Large intestine (tissue), 3 donors: Measurements from ENCODE around the gene MADCAM1. TPM values are rescaled to one million over a fixed set of nuclear protein-coding genes. Genes with fewer than 3 reads are reported as not detected.

ENCODE experiments used
- DNase-seq, 2 donors: peaks; one replicate each; pipeline versions ENCODE4 v3.0.0 to v3.0.0-alpha.2; 2013
- H3K27ac ChIP-seq: one replicate; pipeline ENCODE4 v1.5.1; 2013; ENCODE audit warnings: low read length
- H3K27me3 ChIP-seq: 2 replicates; pipeline ENCODE4 v1.6.1; 2013; ENCODE audit warnings: low read length; ENCODE audit not compliant: control insufficient read depth, insufficient read depth
- H3K36me3 ChIP-seq: 2 replicates; pipeline ENCODE4 v1.6.1; 2013; ENCODE audit warnings: low read length; ENCODE audit not compliant: control insufficient read depth, insufficient read depth
- H3K4me1 ChIP-seq: one replicate; pipeline ENCODE4 v1.6.1; 2013; ENCODE audit warnings: low read length; ENCODE audit not compliant: control insufficient read depth, insufficient read depth
- H3K4me3 ChIP-seq: one replicate; pipeline ENCODE4 v1.5.1; 2013; ENCODE audit warnings: low read length
- H3K9me3 ChIP-seq: one replicate; pipeline ENCODE4 v1.6.1; 2013; ENCODE audit warnings: mild to moderate bottlenecking, low read depth, low read length, moderate library complexity; ENCODE audit not compliant: control insufficient read depth
- WGBS: methylation state at CpG from one replicate; pipeline ENCODE4 v1.1.5; 2013; ENCODE audit warnings: low lambda C conversion rate; ENCODE audit not compliant: insufficient coverage; 5-methylcytosine and 5-hydroxymethylcytosine counted together
- polyA plus RNA-seq: library from polyadenylated mRNA; unstranded; fragments of 120-200 nt; gene quantifications from one replicate; pipeline ENCODE4 v1.2.1, GENCODE V29; 2013

MADCAM1 gene
- polyA plus RNA-seq, 1 donor, result 10.7 TPM

- Histone ChIP-seq H3K4me3 (no peak within 1 kb of the TSS), H3K27ac (no peak within 1 kb of the TSS), H3K36me3 (peaks cover 31% of the 10 kb centered on the region), H3K9me3 (peaks cover 4% of the 10 kb centered on the region), H3K27me3 (no peaks in the 10 kb centered on the region), H3K4me1 (no peaks in the 10 kb centered on the region)
- DNase-seq, result no peak
- no CpG with 5 or more reads among the region's 31 CpGs for WGBS
These were observed 47.8 kb downstream of the MADCAM1 start, which contains the start of gene GZMM for GRCh38 chr19:543910-544608. TSS of gene GZMM (plus strand) at chr19:544053. CDS start at chr19:544072, 19 bp downstream.

GRCh38 chr19:547117-547516 lies 50.8 kb downstream of the MADCAM1 start:
- no peak overlapping the region for H3K4me3 ChIP-seq
- no peak for DNase-seq
- no CpG with 5 or more reads among the region's 15 CpGs for WGBS
- peaks cover 8% of the 10 kb centered on the region for H3K36me3 ChIP-seq
- H3K4me1 ChIP-seq, result no peaks in the 10 kb centered on the region
- H3K9me3 ChIP-seq, result peaks cover 13% of the 10 kb centered on the region
- H3K27me3 ChIP-seq, result peaks cover 3% of the 10 kb centered on the region
- no peak overlapping the region for H3K27ac ChIP-seq

GRCh38 chr19:547836-548720 lies 51.8 kb downstream of the MADCAM1 start:
- DNase-seq, result no peak
- WGBS, result no CpG with 5 or more reads among the region's 26 CpGs
- Histone ChIP-seq H3K27me3 (peaks cover 3% of the 10 kb centered on the region), H3K27ac (no peak overlapping the region), H3K36me3 (peaks cover 2% of the 10 kb centered on the region), H3K4me3 (no peak overlapping the region), H3K4me1 (no peaks in the 10 kb centered on the region), H3K9me3 (peaks cover 17% of the 10 kb centered on the region)

- H3K9me3 ChIP-seq, result peaks cover 17% of the 10 kb centered on the region
- no peak overlapping the region for H3K4me3 ChIP-seq
- no peak overlapping the region for H3K27ac ChIP-seq
- DNase-seq, result no peak
- no peaks in the 10 kb centered on the region for H3K36me3 ChIP-seq
- H3K27me3 ChIP-seq, result peaks cover 3% of the 10 kb centered on the region
- H3K4me1 ChIP-seq, result no peaks in the 10 kb centered on the region
- no CpG with 5 or more reads among the region's 52 CpGs for WGBS
These were observed 52.9 kb downstream of the MADCAM1 start for GRCh38 chr19:548886-549830.

- peaks cover 2% of the 10 kb centered on the region for H3K4me1 ChIP-seq
- no peak for DNase-seq
- WGBS, result 75% methylated on average over 5 of the region's 20 CpGs
- peaks cover 8% of the 10 kb centered on the region for H3K9me3 ChIP-seq
- no peak overlapping the region for H3K4me3 ChIP-seq
- H3K27me3 ChIP-seq, result peaks cover 3% of the 10 kb centered on the region
- H3K27ac ChIP-seq, result no peak overlapping the region
- no peaks in the 10 kb centered on the region for H3K36me3 ChIP-seq
These were observed 58.5 kb downstream of the MADCAM1 start for GRCh38 chr19:554817-555216.

Other genes with a start within 250 kb of the MADCAM1 start
- 1.6 TPM for gene PLPP2, start 205.1 kb upstream of the MADCAM1 start, polyA plus RNA-seq
- 21.0 TPM for gene MIER2, start 151.7 kb upstream of the MADCAM1 start, polyA plus RNA-seq
- gene C2CD4C, start 87.3 kb upstream of the MADCAM1 start, polyA plus RNA-seq, result 3.0 TPM
- 48.2 TPM for gene SHC2, start 35.5 kb upstream of the MADCAM1 start, polyA plus RNA-seq
- 16.2 TPM for gene TPGS1, start 11.0 kb downstream of the MADCAM1 start, polyA plus RNA-seq
- 69.8 TPM for gene CDC34, start 35.3 kb downstream of the MADCAM1 start, polyA plus RNA-seq
- gene GZMM, start 47.6 kb downstream of the MADCAM1 start, polyA plus RNA-seq, result 2.0 TPM
- 388 TPM for gene BSG, start 76.1 kb downstream of the MADCAM1 start, polyA plus RNA-seq
- gene HCN2, start 93.4 kb downstream of the MADCAM1 start, polyA plus RNA-seq, result 0.76 TPM
- gene POLRMT, start 137.1 kb downstream of the MADCAM1 start, polyA plus RNA-seq, result 62.1 TPM
- 0.24 TPM for gene FGF22, start 143.4 kb downstream of the MADCAM1 start, polyA plus RNA-seq
- 41.4 TPM for gene RNF126, start 166.7 kb downstream of the MADCAM1 start, polyA plus RNA-seq
- 32.9 TPM for gene FSTL3, start 179.9 kb downstream of the MADCAM1 start, polyA plus RNA-seq
- gene PRSS57, start 199.0 kb downstream of the MADCAM1 start, polyA plus RNA-seq, result 1.1 TPM
- 29.2 TPM for gene PALM, start 212.4 kb downstream of the MADCAM1 start, polyA plus RNA-seq